Mesendoderm (in vitro differentiated cells): Measurements from ENCODE around the gene DNAJC4.

Experiments
- DNase-seq: peaks from one replicate; pipeline ENCODE4 v3.0.0; 2013
- H2AK5ac ChIP-seq: 2 replicates; pipeline ENCODE4 v1.6.1; 2013; ENCODE audit warnings: low read length, inconsistent platforms
- H2BK120ac ChIP-seq: 2 replicates; pipeline ENCODE4 v1.6.1; 2013; ENCODE audit warnings: low read depth, mild to moderate bottlenecking, low read length, moderate library complexity, mixed read lengths
- H2BK15ac ChIP-seq: replicated peaks from 2 replicates; pipeline ENCODE4 v1.6.1; 2013; ENCODE audit warnings: low read depth, mild to moderate bottlenecking, moderate library complexity
- H2BK5ac ChIP-seq: 2 replicates; pipeline ENCODE4 v1.6.1; 2013; ENCODE audit warnings: low read length, inconsistent platforms
- H3K18ac ChIP-seq: 2 replicates; pipeline ENCODE4 v1.6.1; 2013; ENCODE audit warnings: mild to moderate bottlenecking, low read length, mixed read lengths
- H3K23ac ChIP-seq: one replicate; pipeline ENCODE4 v1.6.1; 2013; ENCODE audit warnings: low read length
- H3K27ac ChIP-seq: 2 replicates; pipeline ENCODE4 v1.5.1; 2013; ENCODE audit warnings: low read depth, mild to moderate bottlenecking, inconsistent platforms, low read length, moderate library complexity
- H3K27me3 ChIP-seq: 2 replicates; pipeline ENCODE4 v1.6.1; 2013; ENCODE audit warnings: low read length, control low read depth, mild to moderate bottlenecking, inconsistent platforms; ENCODE audit not compliant: insufficient read depth, poor library complexity
- H3K36me3 ChIP-seq: 2 replicates; pipeline ENCODE4 v1.6.1; 2013; ENCODE audit warnings: low read length, inconsistent platforms; ENCODE audit not compliant: control insufficient read depth, insufficient read depth
- H3K4ac ChIP-seq: one replicate; pipeline ENCODE4 v1.6.1; 2013; ENCODE audit warnings: low read depth, mild to moderate bottlenecking, low read length, moderate library complexity
- H3K4me1 ChIP-seq: 2 replicates; pipeline ENCODE4 v1.6.1; 2013; ENCODE audit warnings: low read depth, low read length, inconsistent platforms; ENCODE audit not compliant: control insufficient read depth
- H3K4me2 ChIP-seq: 2 replicates; pipeline ENCODE4 v1.6.1; 2013; ENCODE audit warnings: low read length
- H3K4me3 ChIP-seq: 2 replicates; pipeline ENCODE4 v1.5.1; 2013; ENCODE audit warnings: mild to moderate bottlenecking, low read length
- H3K56ac ChIP-seq: one replicate; pipeline ENCODE4 v1.6.1; 2013; ENCODE audit warnings: low read length
- H3K79me1 ChIP-seq: 2 replicates; pipeline ENCODE4 v1.6.1; 2013; ENCODE audit warnings: low read length, inconsistent platforms
- H3K79me2 ChIP-seq: 2 replicates; pipeline ENCODE4 v1.6.1; 2013; ENCODE audit warnings: mild to moderate bottlenecking, low read length; ENCODE audit not compliant: control insufficient read depth, insufficient read depth
- H3K9ac ChIP-seq: 2 replicates; pipeline ENCODE4 v1.6.1; 2013; ENCODE audit warnings: low read length, inconsistent platforms
- H4K5ac ChIP-seq: one replicate; pipeline ENCODE4 v1.6.1; 2013; ENCODE audit warnings: low read length
- H4K8ac ChIP-seq: one replicate; pipeline ENCODE4 v1.6.1; 2013; ENCODE audit warnings: low read depth, mild to moderate bottlenecking, control low read depth, low read length, moderate library complexity
- WGBS: extraction: QIAGEN DNeasy Blood & Tissue Kit; methylation state at CpG from one replicate; pipeline ENCODE4 v1.1.7; 2013; ENCODE audit warnings: low lambda C conversion rate, missing lambda C conversion rate; ENCODE audit not compliant: insufficient coverage; ENCODE audit errors: extremely low coverage; 5-methylcytosine and 5-hydroxymethylcytosine counted together

DNAJC4 gene

GRCh38 chr11:64265176-64266160, 35.1 kb downstream of the DNAJC4 start:
- H3K4ac ChIP-seq = no peak overlapping the region
- no peak for DNase-seq
- no peaks in the 10 kb centered on the region for H3K27me3 ChIP-seq
- H3K4me2 ChIP-seq = no peak overlapping the region
- H3K56ac ChIP-seq = no peak overlapping the region
- no peak overlapping the region for H2BK5ac ChIP-seq
- H2BK120ac ChIP-seq = no peak overlapping the region
- H2AK5ac ChIP-seq = no peak overlapping the region
- no peak overlapping the region for H3K27ac ChIP-seq
- H3K9ac ChIP-seq = no peak overlapping the region
- H2BK15ac ChIP-seq = no peak overlapping the region
- H3K4me1 ChIP-seq = peaks cover 5% of the 10 kb centered on the region
- no peak overlapping the region for H4K8ac ChIP-seq
- no CpG with 5 or more reads among the region's 35 CpGs for WGBS
- no peak overlapping the region for H3K23ac ChIP-seq
- no peak overlapping the region for H3K4me3 ChIP-seq
- H3K79me2 ChIP-seq = no peaks in the 10 kb centered on the region
- no peak overlapping the region for H3K18ac ChIP-seq
- no peak overlapping the region for H4K5ac ChIP-seq
- H3K79me1 ChIP-seq = no peaks in the 10 kb centered on the region
- peaks cover 14% of the 10 kb centered on the region for H3K36me3 ChIP-seq

- Histone ChIP-seq H2BK5ac (no peak overlapping the region), H3K79me1 (no peaks in the 10 kb centered on the region), H4K5ac (no peak overlapping the region), H2BK120ac (no peak overlapping the region), H3K4me2 (no peak overlapping the region), H4K8ac (no peak overlapping the region), H3K79me2 (no peaks in the 10 kb centered on the region), H3K36me3 (peaks cover 11% of the 10 kb centered on the region), H3K27ac (no peak overlapping the region), H3K4ac (no peak overlapping the region), H3K56ac (no peak overlapping the region), H3K23ac (no peak overlapping the region), H3K27me3 (no peaks in the 10 kb centered on the region), H2AK5ac (no peak overlapping the region), H3K9ac (no peak overlapping the region), H2BK15ac (no peak overlapping the region), H3K18ac (no peak overlapping the region), H3K4me1 (peaks cover 5% of the 10 kb centered on the region), H3K4me3 (no peak overlapping the region)
- WGBS = no CpG with 5 or more reads among the region's 15 CpGs
- DNase-seq = no peak
These were observed 36.0 kb downstream of the DNAJC4 start for GRCh38 chr11:64266339-64266738.

- Histone ChIP-seq H4K5ac (no peak overlapping the region), H3K4me1 (peaks cover 5% of the 10 kb centered on the region), H3K36me3 (peaks cover 8% of the 10 kb centered on the region), H2BK5ac (no peak overlapping the region), H3K4me3 (no peak overlapping the region), H3K27ac (no peak overlapping the region), H3K27me3 (no peaks in the 10 kb centered on the region), H4K8ac (no peak overlapping the region), H3K23ac (no peak overlapping the region), H3K9ac (no peak overlapping the region), H3K79me2 (no peaks in the 10 kb centered on the region), H3K4ac (no peak overlapping the region), H3K79me1 (no peaks in the 10 kb centered on the region), H2AK5ac (no peak overlapping the region), H3K18ac (no peak overlapping the region), H2BK15ac (no peak overlapping the region), H2BK120ac (no peak overlapping the region), H3K4me2 (no peak overlapping the region), H3K56ac (no peak overlapping the region)
- DNase-seq = no peak
- no CpG with 5 or more reads among the region's 27 CpGs for WGBS
These were observed 37.0 kb downstream of the DNAJC4 start for GRCh38 chr11:64267207-64267945.

- no peaks in the 10 kb centered on the region for H3K79me2 ChIP-seq
- H4K5ac ChIP-seq = no peak overlapping the region
- DNase-seq = peak; percentile 95
- H3K27me3 ChIP-seq = no peaks in the 10 kb centered on the region
- H3K27ac ChIP-seq = peak overlapping the region; percentile 96
- WGBS = no CpG with 5 or more reads among the region's 23 CpGs
- no peak overlapping the region for H3K4me3 ChIP-seq
- H3K23ac ChIP-seq = peak overlapping the region; percentile 90
- H3K56ac ChIP-seq = peak overlapping the region; percentile 95
- peak overlapping the region; percentile 91 for H3K9ac ChIP-seq
- no peak overlapping the region for H2BK15ac ChIP-seq
- H3K36me3 ChIP-seq = peaks cover 8% of the 10 kb centered on the region
- H2BK5ac ChIP-seq = peak overlapping the region; percentile 10
- H3K79me1 ChIP-seq = no peaks in the 10 kb centered on the region
- no peak overlapping the region for H3K4ac ChIP-seq
- H3K4me1 ChIP-seq = peaks cover 5% of the 10 kb centered on the region
- H4K8ac ChIP-seq = no peak overlapping the region
- H2BK120ac ChIP-seq = no peak overlapping the region
- H3K4me2 ChIP-seq = peak overlapping the region; percentile 94
- H3K18ac ChIP-seq = no peak overlapping the region
- H2AK5ac ChIP-seq = no peak overlapping the region
These were observed 37.9 kb downstream of the DNAJC4 start for GRCh38 chr11:64268025-64268892.

- H2BK5ac ChIP-seq = peak overlapping the region; percentile 95
- H3K56ac ChIP-seq = peak overlapping the region; percentile 95
- peak overlapping the region; percentile 90 for H3K23ac ChIP-seq
- peak overlapping the region; percentile 74 for H3K4ac ChIP-seq
- peak overlapping the region; percentile 96 for H3K27ac ChIP-seq
- H3K9ac ChIP-seq = peak overlapping the region; percentile 91
- H4K5ac ChIP-seq = no peak overlapping the region
- peak; percentile 95 for DNase-seq
- WGBS = no CpG with 5 or more reads among the region's 34 CpGs
- no peak overlapping the region for H2BK15ac ChIP-seq
- H2BK120ac ChIP-seq = peak overlapping the region; percentile 14
- H3K27me3 ChIP-seq = no peaks in the 10 kb centered on the region
- no peaks in the 10 kb centered on the region for H3K79me2 ChIP-seq
- peaks cover 6% of the 10 kb centered on the region for H3K36me3 ChIP-seq
- H3K4me3 ChIP-seq = peak overlapping the region; percentile 62
- peak overlapping the region; percentile 94 for H3K4me2 ChIP-seq
- no peak overlapping the region for H4K8ac ChIP-seq
- no peak overlapping the region for H2AK5ac ChIP-seq
- peaks cover 5% of the 10 kb centered on the region for H3K4me1 ChIP-seq
- no peaks in the 10 kb centered on the region for H3K79me1 ChIP-seq
- peak overlapping the region; percentile 81 for H3K18ac ChIP-seq
These were observed 38.7 kb downstream of the DNAJC4 start for GRCh38 chr11:64268893-64269539.
